Measurements from ENCODE around the gene GPRIN1.
"Not testable (repeated sequence)": the region's sequence is repeated elsewhere in the genome, so short reads cannot be mapped to it uniquely, and the experiment has no call there.

The GPRIN1 gene

GRCh38 chr5:176552332-176552869 lies 57.6 kb downstream of the GPRIN1 start:
- no peak for DNase-seq (ENCODE audit: low spot score)
- no peak for TF ChIP-seq CTCF (IDR thresholded peaks at IDR 0.05; ENCODE audit: extremely low read depth, missing control alignments)

GRCh38 chr5:176550937-176551336 lies 59.0 kb downstream of the GPRIN1 start:
- DNase-seq (ENCODE audit: low spot score), result not testable (repeated sequence)

DNA sequence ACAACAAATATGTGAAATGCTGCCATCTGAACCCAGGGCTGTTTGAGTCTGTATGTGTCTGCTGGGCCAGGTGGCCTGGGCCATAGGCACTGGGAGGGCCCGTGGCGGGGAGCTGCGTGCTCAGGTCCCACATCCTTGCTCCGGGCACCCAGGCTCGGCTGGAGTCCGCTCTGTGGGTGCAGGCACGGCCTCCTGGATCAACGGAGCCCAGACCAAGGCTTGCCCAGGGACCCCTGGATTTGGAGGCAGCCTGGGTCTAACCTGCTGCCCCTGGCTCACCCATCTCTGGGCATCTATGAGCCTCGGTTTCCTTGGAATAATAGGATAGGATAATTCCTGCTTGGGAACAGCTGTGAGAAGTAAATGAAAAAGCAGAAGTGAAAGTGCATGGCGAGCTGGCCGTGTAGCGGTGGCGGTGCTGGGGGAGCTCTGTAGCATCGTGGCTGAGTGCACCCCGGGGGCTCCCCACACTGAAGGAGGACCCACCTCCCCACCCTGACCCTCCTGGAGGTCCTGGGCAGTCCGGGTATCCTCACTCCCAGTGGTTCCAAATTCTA lies 59.6 kb downstream of the GPRIN1 start:
- TF ChIP-seq CTCF (IDR thresholded peaks at IDR 0.05; ENCODE audit: extremely low read depth, missing control alignments), result no peak
- DNase-seq (ENCODE audit: low spot score), result no peak

- no peak for DNase-seq (ENCODE audit: low spot score)
- TF ChIP-seq CTCF (IDR thresholded peaks at IDR 0.05; ENCODE audit: extremely low read depth, missing control alignments), result no peak
Measured at GRCh38 chr5:176549871-176550270, 60.1 kb downstream of the GPRIN1 start.

GRCh38 chr5:176548967-176549444 lies 61.0 kb downstream of the GPRIN1 start, which contains the start of gene CDHR2:
Gene CDHR2 (plus strand): TSS chr5:176549342. CDS start chr5:176565353, 16,011 bp downstream.
- no peak for DNase-seq (ENCODE audit: low spot score)
- TF ChIP-seq CTCF (IDR thresholded peaks at IDR 0.05; ENCODE audit: extremely low read depth, missing control alignments), result no peak

- TF ChIP-seq CTCF (IDR thresholded peaks at IDR 0.05; ENCODE audit: extremely low read depth, missing control alignments), result no peak
- no peak for DNase-seq (ENCODE audit: low spot score)
Measured at GRCh38 chr5:176547802-176548201, 62.2 kb downstream of the GPRIN1 start.

Data from GM20000 (cell line).